Hepatocyte (in vitro differentiated cells): ENCODE data around the gene RSPRY1.

Source experiments
- EZH2 ChIP-seq: fragments of 200-600 bp; sonication (generic); IDR thresholded peaks from 2 replicates; pipeline ENCODE4 v1.6.1; 2016; ENCODE audit warnings: antibody characterized with exemption, mild to moderate bottlenecking, borderline replicate concordance
- EZH2phosphoT487 ChIP-seq: fragments of 200-600 bp; sonication (generic); IDR thresholded peaks from one replicate; pipeline ENCODE4 v1.6.1; 2018; ENCODE audit warnings: antibody characterized with exemption, mild to moderate bottlenecking, low read depth, moderate library complexity; ENCODE audit not compliant: unreplicated experiment, severe bottlenecking
- TF ChIP-seq, protein P1 (sequence below): fragments of 200-600 bp; sonication (generic); IDR thresholded peaks from 2 replicates; pipeline ENCODE4 v1.5.1; 2016; ENCODE audit warnings: antibody characterized with exemption, mild to moderate bottlenecking; ENCODE audit not compliant: poor library complexity

- TF ChIP-seq EZH2phosphoT487 (no peak), EZH2 (no peak)
- TF ChIP-seq, protein P1, sequence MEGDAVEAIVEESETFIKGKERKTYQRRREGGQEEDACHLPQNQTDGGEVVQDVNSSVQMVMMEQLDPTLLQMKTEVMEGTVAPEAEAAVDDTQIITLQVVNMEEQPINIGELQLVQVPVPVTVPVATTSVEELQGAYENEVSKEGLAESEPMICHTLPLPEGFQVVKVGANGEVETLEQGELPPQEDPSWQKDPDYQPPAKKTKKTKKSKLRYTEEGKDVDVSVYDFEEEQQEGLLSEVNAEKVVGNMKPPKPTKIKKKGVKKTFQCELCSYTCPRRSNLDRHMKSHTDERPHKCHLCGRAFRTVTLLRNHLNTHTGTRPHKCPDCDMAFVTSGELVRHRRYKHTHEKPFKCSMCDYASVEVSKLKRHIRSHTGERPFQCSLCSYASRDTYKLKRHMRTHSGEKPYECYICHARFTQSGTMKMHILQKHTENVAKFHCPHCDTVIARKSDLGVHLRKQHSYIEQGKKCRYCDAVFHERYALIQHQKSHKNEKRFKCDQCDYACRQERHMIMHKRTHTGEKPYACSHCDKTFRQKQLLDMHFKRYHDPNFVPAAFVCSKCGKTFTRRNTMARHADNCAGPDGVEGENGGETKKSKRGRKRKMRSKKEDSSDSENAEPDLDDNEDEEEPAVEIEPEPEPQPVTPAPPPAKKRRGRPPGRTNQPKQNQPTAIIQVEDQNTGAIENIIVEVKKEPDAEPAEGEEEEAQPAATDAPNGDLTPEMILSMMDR, result no peak
Observed at GRCh38 chr16:57264381-57264780, 78.3 kb downstream of the RSPRY1 start.
